ENCODE measurements around the gene SERPINB1.
A peak's percentile ranks its signal among the peaks of the same experiment; 100 is the strongest.

Gene SERPINB1

DNA sequence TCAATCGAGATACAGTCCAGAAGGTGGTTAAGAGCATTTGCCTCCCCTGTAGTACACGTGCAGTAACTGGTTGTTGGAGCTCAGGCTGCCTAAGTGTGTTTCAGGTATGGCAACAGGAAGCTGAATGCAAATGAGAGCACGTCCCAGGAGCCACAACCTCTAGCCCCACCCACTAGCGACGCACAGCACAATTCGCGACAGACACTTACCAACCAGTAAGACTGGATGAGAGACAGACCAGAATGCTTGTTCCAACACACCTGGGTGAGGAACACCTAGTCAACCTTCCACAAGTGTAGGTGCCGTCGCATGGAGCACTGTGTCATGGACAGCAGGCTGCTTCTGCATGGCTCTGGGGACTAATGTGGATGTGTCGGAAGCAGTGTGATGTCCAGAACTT is 7.2 kb upstream of the SERPINB1 start:
- no peak for DNase-seq (ENCODE audit: low read depth)

DNA sequence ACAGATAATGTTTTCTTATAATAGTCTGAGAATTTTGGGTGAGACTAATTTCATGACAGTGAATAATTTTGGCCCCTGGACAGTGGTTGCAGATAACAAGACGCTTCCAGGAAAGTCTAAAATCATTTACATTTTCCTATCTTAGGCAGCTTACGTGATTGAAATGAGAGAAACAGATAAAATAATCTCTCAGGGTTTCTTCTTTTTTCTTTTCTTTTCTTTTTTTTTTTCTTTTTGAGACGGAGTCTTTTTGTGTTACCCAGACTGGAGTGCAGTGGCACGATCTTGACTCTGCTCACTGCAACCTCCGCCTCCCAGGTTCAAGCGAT is 4.2 kb upstream of the SERPINB1 start:
- DNase-seq (ENCODE audit: low read depth) = no peak

GRCh38 chr6:2844008-2844407 is 2.3 kb upstream of the SERPINB1 start:
- peak; percentile 54 for DNase-seq (ENCODE audit: low read depth)

DNA sequence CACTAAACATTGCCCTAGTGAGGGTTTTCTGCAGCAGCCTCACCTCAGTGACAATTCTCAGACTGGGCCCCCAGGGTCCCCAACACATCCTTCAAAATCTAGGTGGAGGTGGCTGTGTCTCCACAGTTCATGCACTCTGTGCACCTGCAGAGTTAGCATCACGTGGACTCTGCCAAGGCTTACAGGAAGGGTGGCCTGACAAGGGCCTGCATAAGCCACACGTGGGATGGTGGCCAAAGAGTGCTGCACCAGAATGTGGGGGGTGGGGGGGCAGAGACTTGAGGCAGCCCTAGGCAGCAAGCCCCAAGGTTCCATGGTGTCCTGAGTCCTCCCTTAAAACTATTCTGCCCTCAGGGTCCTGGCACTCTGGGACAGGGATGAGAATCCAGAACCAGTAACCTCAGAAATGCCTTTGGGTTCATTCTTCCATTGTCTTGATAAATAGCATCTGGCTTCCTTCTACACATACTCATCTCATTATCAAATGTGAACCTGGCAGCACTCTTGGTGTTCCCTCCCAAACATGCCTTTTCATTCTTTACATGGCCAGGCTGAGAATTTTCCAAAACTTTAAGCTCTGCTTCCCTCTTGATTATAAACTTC is 1.6 kb upstream of the SERPINB1 start:
- DNase-seq (ENCODE audit: low read depth) = peak; percentile 56

- DNase-seq (ENCODE audit: low read depth) = no peak
Observed at GRCh38 chr6:2842139-2842552, 483 bp upstream of the SERPINB1 start.

DNA sequence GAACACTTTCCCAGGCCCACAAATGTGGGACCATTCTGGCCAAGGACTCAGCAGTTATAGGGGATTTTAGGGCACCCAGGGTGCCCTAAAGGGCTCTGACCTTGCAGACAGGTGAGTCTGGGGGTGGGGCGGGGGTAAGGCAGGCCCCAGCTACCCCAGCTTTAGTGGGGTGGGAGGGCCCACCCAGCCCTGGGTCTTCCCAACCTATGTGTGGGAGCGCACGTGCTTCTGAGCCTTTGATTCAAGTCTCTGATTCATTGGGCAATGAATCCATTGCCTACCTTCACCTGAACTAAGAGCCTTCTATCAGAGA is 958 bp downstream of the SERPINB1 start:
- no peak for DNase-seq (ENCODE audit: low read depth)

DNA sequence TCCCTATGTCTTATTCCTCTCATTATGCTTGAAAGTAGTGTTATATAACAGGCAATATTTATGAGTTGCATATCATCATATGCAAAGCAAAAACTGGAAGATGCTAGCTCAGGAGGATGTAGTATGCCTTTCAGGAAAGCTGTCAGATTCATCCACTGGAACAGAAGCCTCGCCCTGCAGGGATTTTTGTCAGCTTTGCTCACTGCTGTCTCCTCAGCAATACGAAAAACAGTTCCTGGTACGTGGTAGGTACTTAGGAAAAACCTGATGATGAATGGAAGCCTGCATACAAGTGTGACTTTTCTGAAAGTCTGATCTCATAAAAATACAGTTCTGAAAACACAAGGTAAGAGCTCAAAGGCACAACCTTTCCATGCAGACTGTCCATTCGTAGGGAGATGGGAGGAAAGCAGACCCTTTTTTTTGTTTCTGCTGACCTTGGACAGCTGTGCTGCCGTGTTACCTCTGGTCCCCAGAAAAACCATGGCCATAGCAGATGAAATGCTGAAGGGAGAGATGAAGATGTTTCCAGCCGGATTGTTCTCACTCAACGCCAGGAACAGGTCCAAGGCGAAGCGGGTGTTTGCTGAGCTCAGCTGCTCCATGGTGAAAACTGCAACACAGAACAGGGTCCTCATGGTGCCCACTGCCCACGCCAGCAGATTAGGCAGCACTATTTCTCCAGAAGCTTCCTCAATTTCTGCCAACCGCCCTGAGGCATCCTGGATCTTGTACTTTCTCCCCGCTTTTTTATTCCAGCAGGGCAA is 1.5 kb downstream of the SERPINB1 start:
- no peak for DNase-seq (ENCODE audit: low read depth)

DNA sequence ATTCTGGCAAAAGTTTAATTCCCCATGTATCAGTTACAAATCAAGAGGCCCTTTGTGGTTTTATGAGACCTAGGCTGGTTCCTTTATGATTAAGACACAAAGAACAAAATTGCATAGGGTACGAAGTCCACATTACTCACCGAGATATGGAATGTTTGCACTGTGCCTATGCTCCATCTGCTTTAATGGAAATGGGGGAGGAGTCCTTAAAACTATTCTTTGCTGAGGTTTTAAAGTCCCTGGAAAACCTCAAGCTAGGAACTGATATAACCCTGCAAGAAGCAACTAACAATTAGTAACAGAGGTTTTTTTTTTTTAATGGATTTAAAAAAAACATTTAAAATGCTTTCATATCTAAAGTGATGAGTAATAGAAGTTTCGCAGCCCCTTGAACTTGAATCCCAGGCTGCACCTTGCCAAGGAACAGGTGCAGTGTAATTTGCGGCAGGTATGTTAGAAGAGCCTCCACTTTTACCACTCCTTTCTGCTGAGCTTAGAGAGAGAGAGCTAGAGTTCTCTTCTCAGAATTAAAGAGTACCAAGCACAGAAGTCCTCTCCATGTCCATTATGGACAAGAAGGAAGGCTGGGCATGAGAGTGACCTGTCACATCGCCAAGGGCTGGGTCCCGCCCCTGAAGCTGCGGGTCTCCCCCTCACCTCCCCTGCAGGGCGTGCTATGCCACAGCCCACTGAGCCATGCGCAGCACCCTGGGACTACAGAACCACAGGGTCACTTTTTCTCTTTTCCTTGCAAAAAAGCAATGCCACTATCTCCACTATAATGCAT is 2.3 kb downstream of the SERPINB1 start:
- DNase-seq (ENCODE audit: low read depth) = peak; percentile 26

DNA sequence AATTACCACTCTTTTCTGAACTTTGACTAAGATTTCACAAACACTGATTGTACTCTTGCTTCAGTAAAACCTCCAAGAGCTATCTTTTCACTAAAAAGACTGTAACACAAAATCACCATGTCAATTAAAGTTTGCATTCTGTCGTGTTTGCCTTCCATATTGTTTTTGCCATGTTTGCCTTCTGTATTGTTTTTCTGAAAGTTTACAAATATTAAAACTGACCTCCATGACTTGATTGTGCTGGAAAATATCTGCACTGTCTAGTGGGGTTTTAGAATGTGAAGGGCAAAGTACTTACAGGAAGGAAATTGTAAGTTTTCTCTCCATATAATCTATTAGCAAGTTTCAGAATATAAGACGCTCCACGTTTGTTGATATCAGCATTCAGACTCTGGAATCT is 3.4 kb downstream of the SERPINB1 start:
- DNase-seq (ENCODE audit: low read depth) = no peak

GRCh38 chr6:2834262-2834661 is 7.4 kb downstream of the SERPINB1 start:
- no peak for DNase-seq (ENCODE audit: low read depth)

DNA sequence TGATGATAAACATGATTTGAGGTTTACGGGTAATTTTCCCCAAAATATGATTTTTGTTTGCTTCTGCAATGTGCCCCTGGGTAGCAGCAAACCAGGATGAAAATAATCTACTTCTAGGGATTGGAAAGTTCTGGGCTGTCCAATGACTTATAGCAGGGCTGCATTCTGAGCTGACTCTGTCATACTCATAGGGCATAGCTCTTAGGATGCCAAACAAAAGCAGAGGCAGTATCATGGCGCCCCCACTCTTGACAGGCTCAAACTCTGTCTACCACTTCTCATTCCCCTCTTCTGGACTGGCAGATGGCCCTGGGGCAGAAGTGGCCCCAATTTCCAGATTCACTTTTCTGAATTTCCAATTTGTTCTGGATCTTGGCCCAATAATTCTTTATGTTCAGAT is 10.3 kb downstream of the SERPINB1 start:
- no peak for DNase-seq (ENCODE audit: low read depth)

DNA sequence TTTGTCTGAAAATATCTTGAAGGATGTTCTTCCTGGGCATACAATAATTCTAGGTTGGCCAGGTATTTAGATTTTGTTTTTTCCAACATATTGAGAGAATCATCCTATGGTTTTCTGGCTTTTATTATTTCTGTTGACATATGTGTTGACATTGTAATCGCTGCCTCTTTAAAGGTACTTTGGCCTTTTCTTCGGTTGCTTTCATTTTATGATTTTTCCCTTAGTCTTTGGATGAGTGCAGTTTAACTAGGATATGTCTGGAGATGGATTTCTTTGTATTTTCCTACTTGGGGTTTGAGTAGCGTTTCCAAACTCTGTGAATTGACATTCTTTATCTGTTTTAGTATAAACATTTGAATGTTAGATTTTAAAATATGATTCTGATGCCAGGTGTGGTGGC is 11.5 kb downstream of the SERPINB1 start:
- no peak for DNase-seq (ENCODE audit: low read depth)

- no peak for DNase-seq (ENCODE audit: low read depth)
Observed at GRCh38 chr6:2829253-2829652, 12.4 kb downstream of the SERPINB1 start.

DNA sequence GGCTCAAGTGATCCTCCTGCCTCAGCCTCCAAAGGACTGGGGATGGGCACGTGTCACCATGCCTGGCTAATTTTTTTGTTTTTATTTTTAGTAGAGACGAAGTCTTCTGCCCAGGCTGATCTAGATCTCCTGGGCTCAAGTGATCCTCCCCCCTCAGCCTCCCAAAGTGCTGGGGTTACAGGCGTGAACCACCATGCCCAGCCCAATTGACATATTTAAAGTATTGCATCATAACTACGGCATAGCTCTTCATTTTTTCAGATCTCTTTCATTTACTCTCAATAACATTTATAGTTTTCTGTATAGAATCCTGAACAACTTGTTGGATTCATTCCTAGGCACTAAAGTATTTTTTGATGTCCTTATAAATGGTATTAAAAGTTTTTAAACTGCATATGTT is 13.0 kb downstream of the SERPINB1 start:
- DNase-seq (ENCODE audit: low read depth) = no peak

- no peak for DNase-seq (ENCODE audit: low read depth)
Observed at GRCh38 chr6:2827142-2827541, 14.5 kb downstream of the SERPINB1 start.

DNA sequence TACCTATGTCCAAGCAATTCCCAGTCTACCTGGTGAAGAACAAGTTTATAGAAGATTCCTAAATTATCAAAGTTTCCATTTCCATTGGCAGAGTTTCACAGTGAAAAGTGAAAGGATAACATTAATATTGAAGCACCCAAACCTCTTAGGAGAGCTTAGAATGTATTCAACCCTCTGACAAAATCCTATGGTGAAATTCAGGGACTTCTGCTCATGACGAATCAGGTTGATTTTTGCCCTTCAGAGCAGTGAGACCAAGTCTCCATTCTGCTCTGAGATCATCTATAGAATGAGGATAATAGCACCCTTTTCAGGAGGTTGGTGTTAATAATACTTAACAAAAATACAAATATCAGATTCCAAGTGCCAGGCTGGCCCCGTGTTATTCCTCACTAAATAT is 15.5 kb downstream of the SERPINB1 start:
- no peak for DNase-seq (ENCODE audit: low read depth)

DNA sequence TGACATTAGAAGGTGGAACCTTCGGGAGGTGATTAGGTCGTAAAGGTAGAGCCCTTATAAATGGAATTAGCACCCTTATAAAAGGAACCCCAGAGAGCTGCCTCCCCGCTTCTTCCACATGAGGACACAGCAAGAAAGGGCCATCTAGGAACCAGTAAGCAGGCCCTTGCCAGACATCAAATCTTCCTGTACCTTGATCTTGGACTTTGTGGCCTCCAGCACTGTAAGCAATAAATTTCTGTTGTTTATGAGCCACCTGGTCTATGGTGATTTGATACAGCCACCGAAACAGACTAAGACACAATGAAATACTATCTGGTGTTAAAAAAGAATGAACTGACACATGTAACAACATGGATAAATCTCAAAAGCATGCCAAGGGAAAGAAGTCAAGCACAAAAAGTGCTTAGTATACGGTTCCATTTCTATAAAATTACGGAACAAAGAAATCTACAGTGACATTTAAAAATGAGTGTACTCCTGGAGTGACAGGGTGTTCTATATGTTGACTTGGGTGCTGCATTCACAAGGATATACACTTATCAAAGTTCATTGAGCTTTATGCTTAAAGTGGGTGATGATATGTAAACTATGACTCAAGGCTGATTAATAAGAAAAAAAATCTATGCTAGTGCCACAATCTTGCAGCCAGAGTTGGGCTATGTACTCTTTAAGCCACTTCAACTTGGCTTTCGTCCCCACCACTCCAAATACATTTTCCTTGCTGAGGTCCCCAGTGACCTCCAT is 18.4 kb downstream of the SERPINB1 start:
- no peak for DNase-seq (ENCODE audit: low read depth)

DNA sequence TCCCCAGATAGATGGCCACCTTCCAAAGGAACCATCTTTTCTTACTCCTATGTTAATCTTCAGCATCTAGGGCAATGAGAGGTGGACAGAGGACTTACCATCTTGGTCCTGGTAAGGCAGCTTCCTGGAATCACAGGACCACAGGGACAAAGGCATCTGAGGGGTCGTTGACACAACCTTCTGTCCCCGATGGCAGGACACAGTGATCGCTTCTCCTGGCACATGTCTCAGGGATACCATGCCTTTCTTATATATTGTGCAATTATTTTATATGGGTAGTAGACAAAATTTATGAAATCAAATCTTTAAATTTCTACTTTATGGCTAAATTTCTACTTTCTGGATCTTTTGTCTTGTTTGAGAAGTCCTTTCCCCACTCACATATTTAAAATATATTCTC is 20.1 kb downstream of the SERPINB1 start:
- no peak for DNase-seq (ENCODE audit: low read depth)

DNA sequence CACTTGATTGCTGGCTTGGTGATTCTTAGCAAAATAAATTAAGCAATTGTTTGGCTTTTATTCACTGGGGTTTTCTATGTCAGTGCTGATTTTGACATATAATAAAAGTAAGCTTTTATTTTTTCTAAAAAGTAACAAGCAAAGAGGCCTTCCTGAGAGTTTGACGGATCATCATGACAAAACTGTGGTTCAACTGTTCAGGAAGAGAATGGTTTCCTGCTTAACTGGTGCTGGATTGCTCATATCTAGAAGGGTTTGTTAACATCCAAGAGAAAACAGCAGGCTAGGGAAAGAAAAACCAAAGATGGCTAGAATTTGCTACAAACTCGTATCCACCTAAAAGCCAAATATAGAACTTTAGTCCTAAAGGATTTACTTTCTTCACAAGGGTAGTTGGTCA is 21.2 kb downstream of the SERPINB1 start:
- no peak for DNase-seq (ENCODE audit: low read depth)

GRCh38 chr6:2819978-2820377 is 21.7 kb downstream of the SERPINB1 start:
- DNase-seq (ENCODE audit: low read depth) = no peak

DNA sequence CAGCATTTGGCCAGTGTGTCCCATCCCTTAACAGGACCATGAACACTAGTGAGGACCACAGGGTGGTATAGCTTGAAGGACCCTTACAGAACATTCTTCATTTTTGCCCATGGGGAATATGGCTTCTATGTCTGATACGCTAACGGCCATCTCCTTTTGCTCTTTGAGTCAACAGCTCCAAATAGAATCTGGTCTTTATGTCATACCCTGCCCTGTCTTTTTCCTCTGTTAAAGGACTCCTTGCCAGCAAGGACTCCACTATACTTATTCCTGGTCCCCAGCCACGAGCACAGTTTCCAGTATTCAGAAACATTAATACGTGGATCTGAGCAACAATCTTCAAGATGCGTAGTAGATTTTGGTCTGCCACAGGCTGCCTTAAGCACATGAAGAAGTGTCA is 22.5 kb downstream of the SERPINB1 start:
- DNase-seq (ENCODE audit: low read depth) = no peak

DNA sequence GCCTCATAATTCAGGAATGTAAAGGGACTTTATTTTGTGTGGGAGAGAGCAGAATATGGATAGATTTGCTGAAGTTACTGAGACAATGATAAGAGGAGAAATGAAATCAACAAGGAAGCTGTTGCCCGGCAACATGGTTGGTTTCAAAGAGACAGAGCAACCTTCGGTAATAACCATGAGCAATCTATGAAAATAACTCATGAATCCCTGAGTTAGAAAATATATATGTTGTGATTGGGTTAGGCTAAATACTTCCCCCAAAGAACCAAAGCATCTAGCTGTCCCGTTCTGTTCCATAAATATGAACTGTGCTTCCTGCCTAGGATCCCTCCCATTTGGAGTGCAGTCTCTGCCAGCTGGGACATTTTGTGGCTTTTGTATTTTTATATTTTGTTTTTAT is 23.1 kb downstream of the SERPINB1 start:
- no peak for DNase-seq (ENCODE audit: low read depth)

DNA sequence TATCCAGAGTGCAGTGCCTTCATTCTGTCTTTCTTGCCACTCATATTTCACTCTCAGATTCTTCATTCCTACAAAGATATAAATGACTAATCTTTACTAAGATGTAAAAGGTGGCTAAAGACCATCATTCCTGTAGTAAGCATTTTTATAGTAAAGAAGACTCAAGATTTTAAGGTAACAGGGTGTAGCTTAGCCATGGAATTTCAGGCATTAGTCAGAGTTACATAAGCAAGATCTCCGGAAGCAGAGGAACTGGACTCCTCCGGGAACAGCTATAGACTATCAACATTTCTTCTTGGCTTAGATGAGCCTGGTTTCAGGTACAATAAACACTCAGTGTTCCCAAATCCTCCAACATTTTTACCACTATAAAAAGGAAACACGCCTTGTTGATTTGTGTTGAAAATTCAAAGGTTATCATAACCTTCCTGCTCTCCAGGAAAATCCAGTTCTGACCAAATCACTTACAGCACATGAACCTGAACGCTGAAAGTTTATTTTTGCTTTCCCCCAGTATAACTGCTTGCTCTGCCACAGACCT is 23.7 kb downstream of the SERPINB1 start:
- no peak for DNase-seq (ENCODE audit: low read depth)
